NT2/D1 (cell line): ENCODE measurements around the gene ACVR1C.

Experiments used
- YY1 ChIP-seq: IDR thresholded peaks from 2 replicates; pipeline ENCODE4 v1.6.1; 2011; ENCODE audit not compliant: insufficient read length, insufficient read depth
- ZNF274 ChIP-seq: IDR thresholded peaks from 2 replicates; pipeline ENCODE4 v1.6.1; 2011; ENCODE audit warnings: mild to moderate bottlenecking, low read depth, low read length

- no peak for TF ChIP-seq YY1
- no peak for TF ChIP-seq ZNF274
Measured at GRCh38 chr2:157596992-157597681, 31.5 kb downstream of the ACVR1C start.
